Gastroesophageal sphincter (tissue), 4 donors: ENCODE data around the gene EID2B. TPM values are rescaled to one million over a fixed set of nuclear protein-coding genes. Genes with fewer than 3 reads are reported as not detected.

ENCODE experiments used
- ATAC-seq: fragments of 150-250 bp; one replicate; pipeline ENCODE4 v1.9.1; 2016; ENCODE audit warnings: mild to moderate bottlenecking, moderate library complexity
- H3K27ac ChIP-seq, 4 donors: fragments of 200-600 bp; sonication (generic) in 3 of 4; 1 replicate in 3 of 4; 2 replicates in 1 of 4; pipeline ENCODE4 v1.5.1; 2016 to 2019
- H3K27me3 ChIP-seq: fragments of 200-600 bp; sonication (generic); one replicate; pipeline ENCODE4 v1.5.1; 2019
- H3K36me3 ChIP-seq, 2 donors: fragments of 200-600 bp; sonication (generic); one replicate each; pipeline ENCODE4 v1.5.1; 2019; ENCODE audit warnings: control low read depth in 1 of 2
- H3K4me1 ChIP-seq, 3 donors: fragments of 200-600 bp; sonication (generic); 1 replicate in 2 of 3; 2 replicates in 1 of 3; pipeline ENCODE4 v1.5.1; 2016 to 2019; ENCODE audit warnings: control low read depth in 2 of 3
- H3K4me3 ChIP-seq, 2 donors: fragments of 200-600 bp; sonication (generic); one replicate each; pipeline ENCODE4 v1.5.1; 2019; ENCODE audit warnings: mild to moderate bottlenecking in 1 of 2, moderate library complexity in 1 of 2
- H3K9me3 ChIP-seq, 3 donors: fragments of 200-600 bp; sonication (generic); one replicate each; pipeline ENCODE4 v1.5.1; 2017 to 2019; ENCODE audit warnings: control low read depth in 2 of 3
- EP300 ChIP-seq: sonication (generic); formaldehyde crosslinking; IDR thresholded peaks from one replicate; pipeline ENCODE4 v1.6.1; 2017; ENCODE audit warnings: antibody characterized with exemption, mild to moderate bottlenecking
- POLR2A ChIP-seq, 2 donors: fragments of 450-650 bp; IDR thresholded peaks; one replicate each; pipeline ENCODE4 v1.6.1; 2017; ENCODE audit warnings: antibody characterized with exemption in 2 of 2, mild to moderate bottlenecking in 2 of 2, moderate library complexity in 1 of 2
- POLR2AphosphoS5 ChIP-seq: sonication (generic); formaldehyde crosslinking; IDR thresholded peaks from one replicate; pipeline ENCODE4 v1.6.1; 2017; ENCODE audit warnings: antibody characterized with exemption
- WGBS, 2 donors: methylation state at CpG; one replicate each; pipeline ENCODE4 v1.1.5; 2018; ENCODE audit warnings: low coverage in 1 of 2; 5-methylcytosine and 5-hydroxymethylcytosine counted together
- total RNA-seq, 4 donors: library from RNA; depleted of rRNA; stranded (reverse); fragments of >200 nt; gene quantifications; one replicate each; pipeline ENCODE4 v1.1.0, GENCODE V29; 2016
- TF ChIP-seq, protein P1 (sequence below), 4 experiments: fragments of 200-600 bp in 2 of 4; fragments of 450-650 bp in 2 of 4; sonication (generic) in 1 of 4; IDR thresholded peaks; one replicate each; pipeline ENCODE4 v1.5.1; 2017 to 2019; ENCODE audit warnings: antibody characterized with exemption in 4 of 4, mild to moderate bottlenecking in 2 of 4, moderate library complexity in 2 of 4

Gene EID2B
- total RNA-seq, 4 donors from 2014 or later = 5.0 to 8.3 (median 6.5) TPM

DNA sequence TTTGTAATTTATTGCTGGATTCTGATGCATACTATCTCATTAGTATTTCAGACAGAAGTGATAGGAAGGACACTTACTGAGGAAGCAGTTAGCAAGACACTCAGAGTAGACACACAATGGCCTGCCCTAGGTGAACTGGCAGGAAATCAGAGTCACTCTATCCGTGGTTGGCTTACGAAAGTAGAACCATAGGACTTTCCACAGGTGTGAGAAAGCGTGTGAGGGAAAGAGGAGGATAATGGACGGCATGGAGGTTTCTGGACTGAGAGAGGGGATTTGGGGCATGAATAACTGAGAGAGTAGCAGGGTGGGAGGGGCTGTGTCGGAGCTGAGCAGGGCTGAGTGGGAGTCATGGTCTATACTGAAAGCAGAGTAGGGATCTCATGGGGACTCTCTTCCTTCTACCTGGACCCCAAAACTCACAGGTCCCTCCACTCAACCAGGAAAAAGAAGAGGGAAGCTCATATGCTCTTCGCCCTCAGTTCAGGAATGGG lies 26.0 kb upstream of the EID2B start:
- Histone ChIP-seq H3K36me3 (no peaks in the 10 kb centered on the region), H3K4me1 (no peaks in the 10 kb centered on the region), H3K9me3 (no peaks in the 10 kb centered on the region), H3K4me3 (no peak overlapping the region), H3K27ac (no peak overlapping the region), H3K27me3 (peaks cover 28% of the 10 kb centered on the region)
- no peak for TF ChIP-seq EP300
- no peak for TF ChIP-seq POLR2A (IDR thresholded peaks at IDR 0.05)
- TF ChIP-seq POLR2AphosphoS5 = no peak
- TF ChIP-seq, protein P1, sequence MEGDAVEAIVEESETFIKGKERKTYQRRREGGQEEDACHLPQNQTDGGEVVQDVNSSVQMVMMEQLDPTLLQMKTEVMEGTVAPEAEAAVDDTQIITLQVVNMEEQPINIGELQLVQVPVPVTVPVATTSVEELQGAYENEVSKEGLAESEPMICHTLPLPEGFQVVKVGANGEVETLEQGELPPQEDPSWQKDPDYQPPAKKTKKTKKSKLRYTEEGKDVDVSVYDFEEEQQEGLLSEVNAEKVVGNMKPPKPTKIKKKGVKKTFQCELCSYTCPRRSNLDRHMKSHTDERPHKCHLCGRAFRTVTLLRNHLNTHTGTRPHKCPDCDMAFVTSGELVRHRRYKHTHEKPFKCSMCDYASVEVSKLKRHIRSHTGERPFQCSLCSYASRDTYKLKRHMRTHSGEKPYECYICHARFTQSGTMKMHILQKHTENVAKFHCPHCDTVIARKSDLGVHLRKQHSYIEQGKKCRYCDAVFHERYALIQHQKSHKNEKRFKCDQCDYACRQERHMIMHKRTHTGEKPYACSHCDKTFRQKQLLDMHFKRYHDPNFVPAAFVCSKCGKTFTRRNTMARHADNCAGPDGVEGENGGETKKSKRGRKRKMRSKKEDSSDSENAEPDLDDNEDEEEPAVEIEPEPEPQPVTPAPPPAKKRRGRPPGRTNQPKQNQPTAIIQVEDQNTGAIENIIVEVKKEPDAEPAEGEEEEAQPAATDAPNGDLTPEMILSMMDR (IDR thresholded peaks at IDR 0.05) = no peak
- ATAC-seq = no peak
- WGBS, 2 donors = 62 to 75% methylated on average over 5 of the region's 6 CpGs

DNA sequence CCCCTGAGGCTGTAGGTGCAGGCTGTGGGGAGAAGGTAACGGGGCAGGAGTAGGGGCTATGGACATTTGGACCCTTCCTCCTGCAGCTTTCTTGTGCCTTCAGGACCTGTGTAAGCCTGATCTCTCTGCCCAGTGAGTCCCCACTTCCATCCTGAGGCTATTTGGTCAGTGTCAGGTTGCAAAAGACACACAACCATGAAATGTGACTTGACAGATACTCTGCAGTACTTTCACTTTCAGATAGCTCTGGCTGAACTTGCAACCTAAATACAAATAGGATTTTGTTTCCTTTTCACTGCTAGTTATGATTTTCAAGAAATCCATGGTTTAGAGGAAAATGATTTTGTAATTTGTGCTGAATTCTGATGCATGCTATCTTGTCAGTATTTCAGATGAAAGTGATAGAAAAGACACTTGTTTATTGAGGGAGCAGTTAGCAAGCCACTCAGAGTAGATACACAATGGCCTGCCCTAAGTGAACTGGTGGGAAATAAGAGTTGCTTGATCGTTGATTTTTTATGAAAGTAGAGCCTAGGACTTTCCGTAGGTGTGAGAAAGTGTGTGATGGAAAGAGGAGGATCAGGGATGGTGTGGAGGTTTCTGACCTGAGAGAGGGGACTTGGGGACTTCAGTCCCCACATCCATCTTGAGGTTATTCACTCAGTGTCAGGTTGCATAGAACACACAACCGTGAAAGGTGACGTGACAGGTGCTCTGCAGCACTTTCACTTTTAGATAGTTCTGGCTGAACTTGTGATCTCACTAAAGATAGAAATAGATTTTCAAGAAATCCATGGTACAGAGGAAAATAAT lies 25.4 kb upstream of the EID2B start:
- no peak for ATAC-seq

DNA sequence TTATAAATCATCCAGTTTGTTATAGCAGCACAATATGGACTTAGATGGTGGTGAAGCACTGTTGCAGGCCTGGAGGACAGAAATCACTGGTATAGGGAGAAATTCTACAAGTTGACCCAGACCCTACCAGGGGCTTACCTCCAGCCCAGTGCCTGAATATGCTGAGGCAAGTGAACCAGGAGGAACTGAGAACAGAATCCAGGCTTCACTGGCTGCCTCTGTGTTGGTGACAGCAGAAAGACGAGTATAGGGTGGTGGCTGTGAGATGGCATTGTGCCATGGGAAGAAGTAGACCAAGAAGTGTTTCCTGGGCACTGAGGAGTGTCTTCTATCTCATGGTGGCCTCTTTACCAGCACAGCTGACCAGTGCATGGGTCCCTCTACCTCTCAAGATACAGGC lies 23.2 kb upstream of the EID2B start:
- ATAC-seq = no peak
- peaks cover 43% of the 10 kb centered on the region for H3K27me3 ChIP-seq
- no peaks in the 10 kb centered on the region for H3K4me1 ChIP-seq
- TF ChIP-seq POLR2A (IDR thresholded peaks at IDR 0.05) = no peak
- TF ChIP-seq POLR2AphosphoS5 = no peak
- TF ChIP-seq, protein P1 (IDR thresholded peaks at IDR 0.05) = no peak
- TF ChIP-seq EP300 = no peak
- H3K9me3 ChIP-seq = no peaks in the 10 kb centered on the region
- H3K4me3 ChIP-seq = no peak overlapping the region
- no peaks in the 10 kb centered on the region for H3K36me3 ChIP-seq
- H3K27ac ChIP-seq = no peak overlapping the region
- 29 to 60% methylated on average over 1 of the region's 1 CpG for WGBS, 2 donors

More for the DNA sequence above, 25.4 kb upstream of the EID2B start:
- H3K9me3 ChIP-seq = no peaks in the 10 kb centered on the region
- 60 to 71% methylated on average over 3 to 5 of the region's 5 CpGs for WGBS, 2 donors
- TF ChIP-seq EP300 = no peak
- no peak for TF ChIP-seq POLR2A (IDR thresholded peaks at IDR 0.05)
- no peaks in the 10 kb centered on the region for H3K36me3 ChIP-seq
- H3K27ac ChIP-seq = no peak overlapping the region
- no peaks in the 10 kb centered on the region for H3K4me1 ChIP-seq
- no peak overlapping the region for H3K4me3 ChIP-seq
- H3K27me3 ChIP-seq = peaks cover 30% of the 10 kb centered on the region

DNA sequence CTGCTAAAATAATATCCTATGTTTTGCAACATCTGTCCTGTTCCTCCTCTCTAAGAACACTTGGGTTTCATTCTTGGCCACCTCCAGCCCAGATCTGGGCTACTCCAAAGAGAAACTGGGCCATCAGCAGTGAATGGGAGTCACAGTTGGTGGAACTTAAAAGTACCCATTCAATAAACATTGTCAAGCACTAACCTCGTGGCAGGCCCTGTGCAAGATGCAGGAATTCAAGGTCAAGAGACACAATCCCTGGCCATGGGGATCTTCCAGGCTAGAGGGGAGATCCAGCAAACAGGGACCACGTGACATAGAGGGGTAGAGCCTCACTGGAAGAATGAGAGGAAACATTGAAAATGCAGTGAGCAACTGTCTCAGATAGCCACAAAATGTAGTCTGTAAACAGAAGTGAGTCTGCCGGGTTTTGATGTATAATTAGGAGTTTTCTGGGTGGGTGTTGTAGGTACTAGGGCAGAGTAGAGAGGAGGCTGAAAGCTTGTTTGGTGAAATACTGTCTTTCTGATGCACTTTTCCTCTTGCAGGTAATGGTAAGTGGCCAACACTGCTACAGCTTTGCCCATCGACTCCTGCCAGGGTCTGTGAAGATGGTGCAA lies 22.2 kb upstream of the EID2B start:
- Histone ChIP-seq H3K4me3 (no peak overlapping the region), H3K27ac (no peak overlapping the region), H3K4me1 (no peaks in the 10 kb centered on the region), H3K27me3 (peaks cover 43% of the 10 kb centered on the region), H3K36me3 (no peaks in the 10 kb centered on the region), H3K9me3 (no peaks in the 10 kb centered on the region)
- ATAC-seq = no peak
- TF ChIP-seq POLR2AphosphoS5 (no peak), EP300 (no peak), POLR2A (IDR thresholded peaks at IDR 0.05) (no peak)
- TF ChIP-seq, protein P1 (IDR thresholded peaks at IDR 0.05) = no peak
- WGBS, 2 donors = 55 to 68% methylated on average over 3 of the region's 4 CpGs

DNA sequence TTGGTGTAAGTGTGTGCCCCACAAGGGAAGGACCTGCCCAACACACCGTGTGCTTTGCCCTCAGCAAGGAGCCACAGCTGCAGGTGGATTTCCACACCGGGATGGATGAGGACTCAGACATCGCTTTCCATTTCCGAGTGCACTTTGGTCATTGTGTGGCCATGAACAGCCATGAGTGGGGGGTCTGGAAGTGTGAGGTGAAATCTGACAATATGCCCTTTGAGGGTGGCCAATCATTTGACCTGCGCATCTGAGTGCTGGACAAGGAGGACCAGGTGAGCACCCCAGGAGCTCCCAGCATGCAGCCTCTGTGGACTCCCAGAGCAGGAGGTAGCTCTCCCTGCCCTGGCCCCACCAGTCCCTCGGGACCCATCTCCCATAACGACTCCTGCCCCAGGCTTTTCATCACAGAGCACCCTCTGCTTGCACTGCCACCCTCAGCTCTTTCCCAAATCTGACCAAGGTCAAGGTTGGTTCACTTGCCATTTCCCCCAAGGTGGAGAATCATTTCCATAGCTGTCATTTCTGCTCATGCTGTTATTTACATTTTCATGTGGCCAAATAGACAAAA lies 20.5 kb upstream of the EID2B start:
- Histone ChIP-seq H3K9me3 (no peaks in the 10 kb centered on the region), H3K4me3 (no peak overlapping the region), H3K4me1 (no peaks in the 10 kb centered on the region), H3K36me3 (no peaks in the 10 kb centered on the region), H3K27ac (no peak overlapping the region), H3K27me3 (peaks cover 49% of the 10 kb centered on the region)
- no peak for TF ChIP-seq POLR2AphosphoS5
- TF ChIP-seq POLR2A (IDR thresholded peaks at IDR 0.05) = no peak
- TF ChIP-seq EP300 = no peak
- TF ChIP-seq, protein P1 (IDR thresholded peaks at IDR 0.05) = no peak
- WGBS, 2 donors = 56% methylated on average over 5 of the region's 7 CpGs; no CpG with 5 or more reads in 1 of the 2 donors
- no peak for ATAC-seq
